Measurements from ENCODE around the gene CAMKMT. TPM values are rescaled to one million over a fixed set of nuclear protein-coding genes. Genes with fewer than 3 reads are reported as not detected.

CAMKMT gene
- total RNA-seq, 1 donor from 2014 or later, result 5.8 TPM

GRCh38 chr2:44708661-44709000 lies 346.9 kb downstream of the CAMKMT start:
- no peaks in the 10 kb centered on the region for H3K27me3 ChIP-seq (ENCODE audit: control insufficient read depth, insufficient read depth, low read length)

GRCh38 chr2:44713170-44713569 lies 351.4 kb downstream of the CAMKMT start:
- no peak for DNase-seq (ENCODE audit: low read depth)
- no peak for TF ChIP-seq CTCF (IDR thresholded peaks at IDR 0.05; ENCODE audit: insufficient read depth, low read length, poor library complexity, severe bottlenecking)
- Histone ChIP-seq H3K27me3 (ENCODE audit: control insufficient read depth, insufficient read depth, low read length) (no peaks in the 10 kb centered on the region), H3K36me3 (ENCODE audit: control insufficient read depth, insufficient read depth, low read length) (no peaks in the 10 kb centered on the region), H3K4me3 (ENCODE audit: low read depth, low read length) (no peak overlapping the region)

More at GRCh38 chr2:44708661-44709000, 346.9 kb downstream of the CAMKMT start:
- no peak for TF ChIP-seq CTCF (IDR thresholded peaks at IDR 0.05; ENCODE audit: insufficient read depth, low read length, poor library complexity, severe bottlenecking)
- Histone ChIP-seq H3K4me3 (ENCODE audit: low read depth, low read length) (no peak overlapping the region), H3K36me3 (ENCODE audit: control insufficient read depth, insufficient read depth, low read length) (no peaks in the 10 kb centered on the region)
- DNase-seq (ENCODE audit: low read depth), result no peak

GRCh38 chr2:44715671-44716081 lies 353.9 kb downstream of the CAMKMT start:
- Histone ChIP-seq H3K36me3 (ENCODE audit: control insufficient read depth, insufficient read depth, low read length) (no peaks in the 10 kb centered on the region), H3K4me3 (ENCODE audit: low read depth, low read length) (no peak overlapping the region), H3K27me3 (ENCODE audit: control insufficient read depth, insufficient read depth, low read length) (no peaks in the 10 kb centered on the region)
- no peak for DNase-seq (ENCODE audit: low read depth)
- peak; percentile 57 for TF ChIP-seq CTCF (IDR thresholded peaks at IDR 0.05; ENCODE audit: insufficient read depth, low read length, poor library complexity, severe bottlenecking)

DNA sequence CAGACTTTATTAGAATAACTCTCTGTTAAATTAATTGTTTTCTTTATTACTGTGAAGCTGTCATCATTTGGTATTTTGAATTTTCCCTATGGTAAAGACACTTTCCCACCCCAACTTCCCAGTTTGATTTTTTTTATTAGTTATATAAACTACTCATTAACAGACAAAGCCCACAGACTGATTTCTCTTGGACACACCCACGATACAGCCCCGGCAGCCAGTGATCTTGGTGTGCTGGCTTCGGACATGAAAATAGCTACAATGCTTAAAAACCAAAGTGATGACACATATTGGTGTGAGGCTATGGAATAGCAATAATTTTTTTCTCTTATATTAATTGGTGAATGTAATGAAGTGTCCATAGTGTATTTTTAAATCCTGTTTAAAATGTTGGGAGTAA lies 354.4 kb downstream of the CAMKMT start:
- no peaks in the 10 kb centered on the region for H3K36me3 ChIP-seq (ENCODE audit: control insufficient read depth, insufficient read depth, low read length)
- no peak for DNase-seq (ENCODE audit: low read depth)
- H3K27me3 ChIP-seq (ENCODE audit: control insufficient read depth, insufficient read depth, low read length), result no peaks in the 10 kb centered on the region
- H3K4me3 ChIP-seq (ENCODE audit: low read depth, low read length), result no peak overlapping the region
- TF ChIP-seq CTCF (IDR thresholded peaks at IDR 0.05; ENCODE audit: insufficient read depth, low read length, poor library complexity, severe bottlenecking), result no peak

GRCh38 chr2:44718431-44718830 lies 356.7 kb downstream of the CAMKMT start:
- Histone ChIP-seq H3K36me3 (ENCODE audit: control insufficient read depth, insufficient read depth, low read length) (no peaks in the 10 kb centered on the region), H3K4me3 (ENCODE audit: low read depth, low read length) (no peak overlapping the region), H3K27me3 (ENCODE audit: control insufficient read depth, insufficient read depth, low read length) (no peaks in the 10 kb centered on the region)
- TF ChIP-seq CTCF (IDR thresholded peaks at IDR 0.05; ENCODE audit: insufficient read depth, low read length, poor library complexity, severe bottlenecking), result no peak
- no peak for DNase-seq (ENCODE audit: low read depth)

- DNase-seq (ENCODE audit: low read depth), result no peak
- no peak for TF ChIP-seq CTCF (IDR thresholded peaks at IDR 0.05; ENCODE audit: insufficient read depth, low read length, poor library complexity, severe bottlenecking)
- Histone ChIP-seq H3K36me3 (ENCODE audit: control insufficient read depth, insufficient read depth, low read length) (no peaks in the 10 kb centered on the region), H3K4me3 (ENCODE audit: low read depth, low read length) (no peak overlapping the region), H3K27me3 (ENCODE audit: control insufficient read depth, insufficient read depth, low read length) (no peaks in the 10 kb centered on the region)
Measured at GRCh38 chr2:44719562-44719961, 357.8 kb downstream of the CAMKMT start.

All from kidney epithelial cell (primary cell).